Activated CD8-positive, alpha-beta memory T cell treated with anti-CD3 and anti-CD28 coated beads for 24 hours (primary cell): ENCODE measurements around the gene ADCY6.
A peak's percentile ranks its signal among the peaks of the same experiment; 100 is the strongest.

Source experiments
- DNase-seq: peaks from one replicate; pipeline ENCODE4 v3.0.0-alpha.2; 2020

The ADCY6 gene

GRCh38 chr12:48815126-48816110 lies 26.5 kb upstream of the ADCY6 start:
- no peak for DNase-seq

DNA sequence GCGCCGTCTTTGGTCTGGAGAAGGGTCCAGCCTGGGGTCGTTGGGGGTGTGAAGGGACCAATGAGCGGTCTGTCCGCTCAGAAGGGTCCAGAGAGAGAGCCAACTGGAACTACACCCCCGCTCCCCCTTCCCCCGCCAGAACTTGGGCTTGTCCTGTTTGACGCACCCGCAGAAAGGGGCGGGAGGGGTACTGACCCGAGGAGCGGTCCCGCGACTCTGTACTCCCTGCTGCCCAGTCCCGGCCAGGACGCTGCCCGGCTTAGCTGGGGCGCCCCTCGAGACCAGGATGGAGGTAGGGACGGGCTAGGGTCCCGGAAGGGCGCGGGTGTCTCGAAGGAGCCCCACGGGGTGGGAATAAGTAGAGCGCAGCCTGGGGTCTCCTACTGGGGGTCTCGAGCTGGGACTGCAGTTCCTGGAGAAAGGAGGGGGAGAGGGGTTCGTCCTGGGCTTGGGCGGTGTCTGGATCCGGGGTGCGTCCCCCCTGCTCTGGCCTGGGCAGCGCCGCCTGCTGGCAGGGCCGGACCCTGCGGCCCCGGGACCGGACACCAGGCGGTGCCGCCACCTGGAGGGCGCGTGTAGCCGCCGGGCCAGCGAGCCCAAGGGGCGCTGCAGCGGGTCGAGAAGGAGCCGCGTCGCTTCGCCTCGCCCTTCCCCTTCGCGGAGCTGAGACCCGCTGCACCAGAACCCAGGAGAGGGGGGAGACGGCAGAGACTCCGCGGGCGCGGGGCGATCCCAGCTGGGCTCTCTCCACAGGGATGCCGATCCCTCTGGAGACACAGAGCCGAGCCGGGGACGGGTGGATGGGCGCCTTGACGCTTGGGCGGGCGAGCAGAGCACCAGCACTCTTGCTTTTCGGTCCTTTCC lies 25.6 kb upstream of the ADCY6 start:
- DNase-seq: peak; percentile 93

DNA sequence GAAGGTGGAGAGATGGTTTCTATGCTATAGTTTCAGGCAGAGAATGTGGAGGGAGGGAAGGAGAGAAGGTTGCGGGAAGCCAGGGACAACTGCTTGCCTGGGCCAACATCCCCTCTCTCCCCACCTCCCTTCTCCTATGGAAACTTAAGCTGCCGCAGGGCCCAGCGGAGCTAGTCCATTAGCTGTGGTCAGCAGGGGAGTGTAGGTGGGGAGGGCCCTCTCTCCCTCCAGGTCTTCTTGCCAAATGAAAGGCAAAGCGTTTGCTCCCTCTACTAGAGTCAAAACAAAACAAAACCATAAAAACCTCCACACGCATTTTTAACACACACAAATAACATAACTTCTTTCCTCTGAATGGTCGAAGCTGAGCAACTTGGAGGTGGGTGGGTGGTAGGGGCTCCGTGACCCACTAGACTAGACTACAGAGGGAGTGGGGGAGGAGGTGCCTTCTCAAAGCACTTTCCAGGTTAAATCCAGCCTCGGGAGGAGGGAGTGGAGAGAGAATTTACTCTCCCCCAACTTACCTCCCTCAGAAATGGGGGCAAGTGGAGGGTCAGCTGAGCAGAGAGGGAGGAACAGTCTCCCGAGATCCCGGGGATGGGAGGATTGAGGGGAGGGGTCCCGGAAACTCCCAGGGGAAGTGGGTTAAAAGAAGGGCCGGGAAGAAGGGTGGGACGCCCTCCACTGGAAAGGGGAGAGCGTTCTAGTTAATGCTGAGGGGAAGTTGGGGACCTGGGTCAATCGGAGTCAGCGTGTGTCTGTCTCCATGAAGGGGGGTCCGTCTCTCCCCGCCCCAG lies 24.8 kb upstream of the ADCY6 start:
- DNase-seq: no peak

- DNase-seq: no peak
These were observed 23.5 kb upstream of the ADCY6 start for GRCh38 chr12:48812389-48812788.

DNA sequence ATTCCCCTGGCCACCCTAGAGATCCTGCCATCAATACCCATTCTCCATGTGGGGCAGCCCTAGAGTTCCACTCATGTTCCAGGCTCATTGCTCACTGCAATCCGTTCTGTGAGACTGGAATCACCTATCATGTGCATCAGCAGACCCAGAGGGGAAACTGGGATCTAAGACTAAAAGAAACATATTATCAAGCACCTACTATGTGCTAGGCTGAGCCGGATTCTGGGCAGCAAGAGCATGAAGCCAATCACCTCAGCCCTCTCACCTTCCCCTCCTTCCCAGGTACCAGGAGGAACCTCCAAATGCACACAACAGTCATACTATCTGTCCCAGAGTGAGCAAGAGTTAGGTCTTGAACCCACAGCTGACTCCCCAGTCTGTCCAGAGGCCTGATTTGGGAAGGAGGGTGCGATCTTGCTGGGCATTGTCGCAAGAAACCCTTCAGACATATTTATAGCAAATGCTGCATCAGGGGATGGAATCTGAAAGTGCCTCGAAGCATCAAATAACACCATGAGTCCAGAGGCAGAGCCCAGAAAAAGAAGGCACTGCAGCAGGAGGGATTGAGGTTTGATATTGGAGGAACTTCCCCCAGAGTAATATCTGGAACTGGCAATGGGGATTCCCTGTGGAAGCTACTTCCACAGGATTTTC lies 22.7 kb upstream of the ADCY6 start:
- no peak for DNase-seq

DNA sequence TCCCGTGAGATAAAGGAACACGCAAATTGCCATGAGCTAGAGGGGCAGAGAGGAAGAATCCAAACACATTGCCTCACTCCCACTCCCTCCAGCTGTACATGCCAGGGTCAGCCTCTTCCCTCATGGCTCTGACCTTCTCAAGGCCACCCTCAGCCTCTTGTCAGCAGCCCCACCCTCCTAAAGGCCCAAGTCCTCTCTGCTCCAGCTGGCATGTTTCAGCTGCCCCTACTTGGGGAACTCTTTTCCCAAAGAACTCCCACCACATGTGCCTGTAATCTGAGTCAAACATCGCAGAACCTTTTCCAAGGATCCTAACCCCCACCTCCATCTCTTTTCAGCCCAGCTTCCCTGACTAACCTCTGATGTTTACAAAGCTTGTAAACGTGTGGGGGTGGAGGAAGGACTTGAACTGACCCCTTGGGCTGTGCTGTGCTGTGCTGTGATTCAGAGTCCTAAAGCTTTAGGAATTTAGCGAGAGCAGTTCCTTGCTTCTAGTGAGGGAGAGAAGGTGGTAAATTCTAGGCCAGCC lies 22.1 kb upstream of the ADCY6 start:
- DNase-seq: no peak

- DNase-seq: no peak
These were observed 19.1 kb upstream of the ADCY6 start for GRCh38 chr12:48807981-48808380.

DNA sequence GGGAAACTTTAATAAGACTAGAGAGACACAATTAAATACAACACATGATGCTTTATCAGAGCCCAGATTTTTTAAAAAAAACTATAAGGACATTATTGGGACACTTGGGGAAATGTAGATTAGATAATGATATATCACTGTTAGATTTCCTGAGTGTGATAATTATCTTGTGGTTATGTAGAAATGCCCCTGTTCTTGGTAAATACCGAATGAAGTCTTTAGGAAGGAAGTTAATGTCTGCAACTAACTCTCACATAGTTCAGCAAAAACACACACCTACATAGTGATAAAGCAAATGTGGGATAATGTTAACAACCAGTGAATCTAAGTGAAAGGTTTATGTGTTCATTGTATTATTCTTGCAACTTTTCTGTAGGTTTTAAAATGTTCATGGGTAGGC lies 14.8 kb upstream of the ADCY6 start:
- no peak for DNase-seq

DNA sequence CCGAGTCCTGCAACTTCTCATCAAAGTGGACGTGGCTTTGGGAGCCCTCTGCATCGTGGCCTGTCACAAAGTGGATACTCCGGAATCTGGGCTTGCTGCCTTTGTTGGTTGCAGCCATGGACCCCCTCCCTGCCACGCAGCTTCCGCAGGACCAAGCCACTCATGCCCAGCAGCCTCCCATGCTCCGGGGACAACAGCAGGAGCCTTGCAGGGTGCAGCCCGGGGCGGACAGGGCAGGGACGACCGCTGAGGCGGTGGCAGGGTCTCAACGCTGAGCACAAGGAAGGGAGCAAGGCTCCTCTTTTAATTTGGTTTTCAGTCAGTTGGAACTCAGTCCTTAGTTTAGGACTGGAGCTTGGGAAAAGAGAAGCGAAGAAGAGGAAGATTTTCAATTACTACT lies 12.1 kb upstream of the ADCY6 start:
- no peak for DNase-seq

- no peak for DNase-seq
These were observed 11.6 kb upstream of the ADCY6 start for GRCh38 chr12:48800457-48800856.

DNA sequence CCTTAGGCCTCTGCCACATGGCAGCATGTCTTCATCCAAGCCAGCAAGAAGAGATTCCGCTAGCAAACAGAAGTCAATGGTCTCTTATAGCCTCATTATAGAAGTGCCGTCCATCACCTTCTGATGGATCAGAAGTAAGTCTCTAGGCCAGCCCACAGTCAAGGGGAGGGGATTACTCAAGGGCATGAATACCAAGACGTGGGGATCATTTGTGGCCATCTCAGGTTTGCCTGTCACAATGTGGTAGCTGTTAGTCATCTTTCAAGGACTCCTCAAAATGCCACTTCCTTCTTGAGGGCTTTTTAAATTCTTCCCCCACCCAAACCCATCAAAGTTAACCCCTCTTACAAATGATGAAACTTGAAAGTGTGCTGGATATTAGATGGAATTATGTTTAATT lies 8.1 kb upstream of the ADCY6 start:
- no peak for DNase-seq

DNA sequence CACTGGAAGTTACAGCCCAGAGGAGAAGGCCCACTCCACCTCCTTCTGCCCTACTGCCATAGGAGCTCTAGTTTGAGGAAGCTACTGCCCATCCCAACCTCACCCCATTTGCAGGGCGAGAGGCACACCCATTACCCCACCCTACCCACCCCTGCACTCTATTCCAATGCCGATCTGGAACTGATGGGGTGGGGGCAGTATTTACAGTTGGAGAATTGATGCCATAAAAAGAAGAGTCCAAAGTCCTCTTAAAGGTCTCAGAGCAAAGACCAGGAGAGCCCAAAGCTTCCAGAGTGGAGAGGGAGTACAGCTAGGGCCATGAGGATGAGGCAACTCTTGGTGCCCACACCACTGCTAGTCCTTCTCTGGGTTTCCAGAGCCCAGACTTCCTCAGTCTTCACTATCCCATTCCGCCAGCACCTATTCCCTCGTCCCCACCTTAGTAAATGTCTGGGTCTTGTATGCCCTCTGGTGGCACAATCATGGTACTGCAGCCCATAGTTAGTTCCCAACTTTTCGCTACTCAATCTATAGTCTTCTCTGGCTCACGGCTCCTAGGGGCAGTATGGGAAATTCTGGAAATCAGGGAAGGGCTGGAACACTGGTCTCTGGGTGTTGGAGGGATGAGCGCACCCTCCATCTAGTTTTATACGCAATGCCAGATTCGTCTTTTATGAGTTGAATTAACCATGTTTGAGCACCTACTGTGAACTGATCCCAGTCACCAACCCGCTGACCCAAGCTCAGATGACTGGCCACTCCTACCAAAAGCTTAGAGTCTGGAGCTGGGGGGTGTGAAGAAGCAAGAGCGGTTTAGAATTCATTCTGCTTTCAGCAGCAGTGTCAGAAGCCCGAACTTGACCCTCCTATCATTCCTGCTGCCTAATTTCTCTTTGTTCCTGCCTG lies 6.9 kb upstream of the ADCY6 start:
- DNase-seq: peak; percentile 79

GRCh38 chr12:48794870-48795269 lies 6.0 kb upstream of the ADCY6 start:
- DNase-seq: no peak

DNA sequence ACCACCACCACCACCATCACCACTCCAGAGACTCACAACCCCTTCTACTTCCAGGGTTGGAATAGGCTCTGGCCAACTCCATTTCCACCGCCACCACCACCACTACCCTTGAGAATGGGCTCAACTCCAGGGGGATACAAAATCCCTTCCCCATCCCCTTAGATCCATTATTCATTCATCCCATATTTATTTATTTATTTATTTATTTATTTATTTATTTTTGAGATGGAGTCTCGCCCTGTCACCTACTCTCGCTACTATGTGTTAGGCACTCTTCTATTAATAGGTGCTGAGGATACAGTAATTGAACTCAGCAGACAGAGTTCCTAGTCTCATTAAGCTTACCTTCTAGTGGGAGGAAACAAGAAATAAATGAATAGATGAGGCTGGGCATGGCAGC lies 4.8 kb upstream of the ADCY6 start:
- no peak for DNase-seq

- no peak for DNase-seq
These were observed 1.0 kb upstream of the ADCY6 start for GRCh38 chr12:48789858-48790326.

GRCh38 chr12:48788524-48788853 lies 400 bp downstream of the ADCY6 start:
- DNase-seq: no peak

GRCh38 chr12:48787791-48788523 lies 932 bp downstream of the ADCY6 start:
- DNase-seq: no peak

- no peak for DNase-seq
These were observed 2.0 kb downstream of the ADCY6 start for GRCh38 chr12:48786591-48787544.

- no peak for DNase-seq
These were observed 5.5 kb downstream of the ADCY6 start for GRCh38 chr12:48783432-48783831.
